Tibial nerve (tissue), 3 donors: ENCODE results near the gene TERT.

Source experiments
- POLR2A ChIP-seq, 2 donors: fragments of 450-650 bp; IDR thresholded peaks; one replicate each; pipeline ENCODE4 v1.6.1; 2017; ENCODE audit warnings: antibody characterized with exemption in 2 of 2, mild to moderate bottlenecking in 2 of 2, moderate library complexity in 2 of 2
- TF ChIP-seq, protein P1 (sequence below), 5 experiments: fragments of 200-600 bp in 3 of 5; fragments of 450-650 bp in 2 of 5; sonication (generic) in 3 of 5; IDR thresholded peaks; one replicate each; pipeline ENCODE4 v1.5.1; 2016 to 2019; ENCODE audit warnings: antibody characterized with exemption in 5 of 5, mild to moderate bottlenecking in 3 of 5, moderate library complexity in 2 of 5

DNA sequence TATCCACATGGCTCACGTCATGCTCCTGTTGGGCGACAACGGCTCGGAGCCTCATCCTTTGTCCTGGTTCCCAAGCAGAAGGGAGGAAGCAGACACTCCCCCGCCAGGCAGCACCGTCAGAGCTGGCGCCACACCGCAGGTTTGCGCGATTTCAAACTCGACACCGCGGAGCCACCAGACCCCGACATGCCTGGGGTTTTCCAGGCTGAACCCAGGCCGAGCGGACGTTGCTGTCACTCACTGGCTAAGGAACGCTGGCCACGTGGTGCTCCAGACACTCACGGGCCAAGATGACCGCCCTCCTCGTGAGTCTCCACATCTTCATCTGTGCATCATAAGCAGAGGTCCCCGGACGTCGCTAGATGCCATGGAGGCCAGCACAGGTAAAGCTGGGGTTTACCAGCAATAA lies 9.0 kb downstream of the TERT start:
- TF ChIP-seq, protein P1, sequence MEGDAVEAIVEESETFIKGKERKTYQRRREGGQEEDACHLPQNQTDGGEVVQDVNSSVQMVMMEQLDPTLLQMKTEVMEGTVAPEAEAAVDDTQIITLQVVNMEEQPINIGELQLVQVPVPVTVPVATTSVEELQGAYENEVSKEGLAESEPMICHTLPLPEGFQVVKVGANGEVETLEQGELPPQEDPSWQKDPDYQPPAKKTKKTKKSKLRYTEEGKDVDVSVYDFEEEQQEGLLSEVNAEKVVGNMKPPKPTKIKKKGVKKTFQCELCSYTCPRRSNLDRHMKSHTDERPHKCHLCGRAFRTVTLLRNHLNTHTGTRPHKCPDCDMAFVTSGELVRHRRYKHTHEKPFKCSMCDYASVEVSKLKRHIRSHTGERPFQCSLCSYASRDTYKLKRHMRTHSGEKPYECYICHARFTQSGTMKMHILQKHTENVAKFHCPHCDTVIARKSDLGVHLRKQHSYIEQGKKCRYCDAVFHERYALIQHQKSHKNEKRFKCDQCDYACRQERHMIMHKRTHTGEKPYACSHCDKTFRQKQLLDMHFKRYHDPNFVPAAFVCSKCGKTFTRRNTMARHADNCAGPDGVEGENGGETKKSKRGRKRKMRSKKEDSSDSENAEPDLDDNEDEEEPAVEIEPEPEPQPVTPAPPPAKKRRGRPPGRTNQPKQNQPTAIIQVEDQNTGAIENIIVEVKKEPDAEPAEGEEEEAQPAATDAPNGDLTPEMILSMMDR (IDR thresholded peaks at IDR 0.05), result no peak
- TF ChIP-seq POLR2A (IDR thresholded peaks at IDR 0.05), result no peak
